GM20000 (cell line): Measurements from ENCODE around the gene ZBTB39.

Experiments
- DNase-seq: peaks from one replicate; pipeline ENCODE4 v3.0.0; 2012; ENCODE audit warnings: low spot score
- CTCF ChIP-seq: IDR thresholded peaks from 2 replicates; pipeline ENCODE4 v1.5.1; 2012; ENCODE audit warnings: mild to moderate bottlenecking, control low read depth; ENCODE audit errors: extremely low read depth, missing control alignments

Gene ZBTB39

GRCh38 chr12:57048423-57049118, 42.2 kb upstream of the ZBTB39 start:
- TF ChIP-seq CTCF = no peak
- no peak for DNase-seq

- TF ChIP-seq CTCF = no peak
- DNase-seq = no peak
Observed at GRCh38 chr12:57047981-57048380, 41.6 kb upstream of the ZBTB39 start.

- TF ChIP-seq CTCF = no peak
- DNase-seq = no peak
Observed at GRCh38 chr12:57046947-57047890, 40.9 kb upstream of the ZBTB39 start.

- TF ChIP-seq CTCF = no peak
- no peak for DNase-seq
Observed at GRCh38 chr12:57046086-57046791, 39.9 kb upstream of the ZBTB39 start.

GRCh38 chr12:57044889-57045288, 38.5 kb upstream of the ZBTB39 start:
- no peak for DNase-seq
- TF ChIP-seq CTCF = no peak

GRCh38 chr12:57044468-57044867, 38.1 kb upstream of the ZBTB39 start:
- no peak for TF ChIP-seq CTCF
- DNase-seq = no peak
